SK-N-SH (cell line): Measurements from ENCODE around the gene GABRB3. TPM values are rescaled to one million over a fixed set of nuclear protein-coding genes. Genes with fewer than 3 reads are reported as not detected.

Source experiments
- CTCF ChIA-PET: fragments of 300-600, 350-600 bp; formaldehyde crosslinking; extraction: SDS; loops from one replicate; lab custom pipeline; 2021; lab: Yijun Ruan, JAX
- POLR2A ChIA-PET: fragments of 350-600 bp; sonication (Branson Sonifier 250); formaldehyde crosslinking; extraction: SDS; loops from one replicate; lab custom pipeline; 2020; ENCODE audit warnings: antibody characterized with exemption, inconsistent platforms; lab: Yijun Ruan, JAX
- DNase-seq: peaks from one replicate; pipeline ENCODE4 v3.0.0; 2012
- H2AFZ ChIP-seq: fragments of 200-600 bp; sonication (generic); 2 replicates; pipeline ENCODE4 v1.8.1; 2016; ENCODE audit warnings: antibody characterized with exemption, mild to moderate bottlenecking, low read depth
- H3F3A ChIP-seq: fragments of 200-600 bp; sonication (generic); replicated peaks from 2 replicates; pipeline ENCODE3; 2016; ENCODE audit warnings: antibody characterized with exemption, mild to moderate bottlenecking; ENCODE audit not compliant: insufficient read depth
- H3K27ac ChIP-seq, 2 experiments: fragments of 200-500 bp in 1 of 2; fragments of 200-600 bp in 1 of 2; sonication (Bioruptor generic) in 1 of 2; sonication (generic), shearing (Covaris generic) in 1 of 2; 2 replicates each; pipeline versions ENCODE4 v1.5.1 to v1.6.1; 2014 to 2016; ENCODE audit warnings: low read depth in 2 of 2, inconsistent platforms in 1 of 2, low read length in 1 of 2, mild to moderate bottlenecking in 1 of 2, mixed read lengths in 1 of 2
- H3K27me3 ChIP-seq: fragments of 200-600 bp; sonication (generic), shearing (Covaris generic); 2 replicates; pipeline ENCODE4 v1.6.1; 2016; ENCODE audit warnings: mixed run types; ENCODE audit not compliant: insufficient read depth
- H3K36me3 ChIP-seq, 2 experiments: fragments of 200-500 bp in 1 of 2; fragments of 200-600 bp in 1 of 2; sonication (Bioruptor generic) in 1 of 2; sonication (generic) in 1 of 2; replicated peaks in 1 of 2; 2 replicates each; pipeline versions ENCODE3 to v1.5.1; 2014 to 2016; ENCODE audit warnings: low read length in 1 of 2, mild to moderate bottlenecking in 1 of 2; ENCODE audit not compliant: insufficient read depth in 2 of 2, control insufficient read depth in 1 of 2
- H3K4me1 ChIP-seq, 2 experiments: fragments of 200-500 bp in 1 of 2; fragments of 200-600 bp in 1 of 2; sonication (Bioruptor generic) in 1 of 2; sonication (generic), shearing (Covaris generic) in 1 of 2; 2 replicates each; pipeline versions ENCODE4 v1.5.1 to v1.6.1; 2014 to 2016; ENCODE audit warnings: low read depth in 1 of 2, low read length in 1 of 2, mixed run types in 1 of 2; ENCODE audit not compliant: insufficient read depth in 2 of 2, control insufficient read depth in 1 of 2
- H3K4me2 ChIP-seq: fragments of 200-600 bp; sonication (generic), shearing (Covaris generic); 2 replicates; pipeline ENCODE4 v1.6.1; 2017; ENCODE audit warnings: mixed run types
- H3K4me3 ChIP-seq, 2 experiments: fragments of 200-500 bp in 1 of 2; fragments of 200-600 bp in 1 of 2; sonication (Bioruptor generic) in 1 of 2; sonication (generic), shearing (Covaris generic) in 1 of 2; 2 replicates each; pipeline versions ENCODE4 v1.5.1 to v1.8.1; 2014 to 2016; ENCODE audit warnings: low read depth in 2 of 2, inconsistent platforms in 1 of 2, low read length in 1 of 2, mild to moderate bottlenecking in 1 of 2, mixed read lengths in 1 of 2, moderate library complexity in 1 of 2
- H3K79me2 ChIP-seq: fragments of 200-600 bp; sonication (generic); 2 replicates; pipeline ENCODE4 v1.8.1; 2017; ENCODE audit warnings: mild to moderate bottlenecking; ENCODE audit not compliant: insufficient read depth
- H3K9ac ChIP-seq: fragments of 200-600 bp; sonication (generic); 2 replicates; pipeline ENCODE4 v1.6.1; 2017; ENCODE audit warnings: mixed run types
- H3K9me2 ChIP-seq: fragments of 200-600 bp; sonication (generic); 2 replicates; pipeline ENCODE4 v1.6.1; 2017; ENCODE audit warnings: mixed run types
- H3K9me3 ChIP-seq: fragments of 200-600 bp; sonication (generic); 2 replicates; pipeline ENCODE4 v1.6.1; 2017; ENCODE audit warnings: mixed run types, mild to moderate bottlenecking, moderate library complexity
- H4K20me1 ChIP-seq: fragments of 200-600 bp; sonication (generic); 2 replicates; pipeline ENCODE4 v1.6.1; 2017; ENCODE audit warnings: mild to moderate bottlenecking, mixed run types; ENCODE audit not compliant: insufficient read depth
- CTCF ChIP-seq: fragments of 200-600 bp; sonication (generic); IDR thresholded peaks from 2 replicates; pipeline ENCODE4 v1.6.1; 2017; ENCODE audit warnings: antibody characterized with exemption, mild to moderate bottlenecking, moderate library complexity
- ELF1 ChIP-seq: IDR thresholded peaks from 2 replicates; pipeline ENCODE4 v1.4.0; 2012
- FOSL2 ChIP-seq: IDR thresholded peaks from 2 replicates; pipeline ENCODE4 v1.4.0; 2012; ENCODE audit warnings: low read depth, mild to moderate bottlenecking, moderate library complexity, borderline replicate concordance
- MXI1 ChIP-seq: IDR thresholded peaks from 2 replicates; pipeline ENCODE4 v1.6.1; 2012; ENCODE audit warnings: mild to moderate bottlenecking, low read depth, low read length, improper control_type of control experiment
- NRF1 ChIP-seq: IDR thresholded peaks from 2 replicates; pipeline ENCODE4 v1.6.1; 2012; ENCODE audit warnings: low read depth, mild to moderate bottlenecking, low read length
- RCOR1 ChIP-seq: fragments of 150-350 bp; IDR thresholded peaks from 2 replicates; pipeline ENCODE4 v1.6.1; 2017; ENCODE audit warnings: antibody characterized with exemption, low read length
- SIN3A ChIP-seq: IDR thresholded peaks from 2 replicates; pipeline ENCODE4 v1.6.1; 2012; ENCODE audit warnings: low read depth, mild to moderate bottlenecking, low read length, moderate library complexity, borderline replicate concordance
- SMC3 ChIP-seq: IDR thresholded peaks from 2 replicates; pipeline ENCODE4 v1.6.1; 2012; ENCODE audit warnings: low read depth, low read length, improper control_type of control experiment
- TAF1 ChIP-seq: IDR thresholded peaks from 2 replicates; pipeline ENCODE4 v1.6.1; 2012; ENCODE audit warnings: low read depth, mild to moderate bottlenecking, low read length, moderate library complexity, borderline replicate concordance
- TEAD4 ChIP-seq: IDR thresholded peaks from 2 replicates; pipeline ENCODE4 v1.4.0; 2012; ENCODE audit warnings: mild to moderate bottlenecking, borderline replicate concordance; ENCODE audit not compliant: insufficient read depth
- WGBS: methylation state at CpG from one replicate; pipeline ENCODE4 v1.1.6; 2017; ENCODE audit warnings: low lambda C conversion rate; 5-methylcytosine and 5-hydroxymethylcytosine counted together
- polyA plus RNA-seq, 3 experiments: library from polyadenylated mRNA; depleted of rRNA; stranded (reverse); fragments of >200 nt; gene quantifications; 2 replicates each; pipeline ENCODE4 v1.2.3, GENCODE V29; 2012

GABRB3 gene
- polyA plus RNA-seq, 1 of the 3 experiments (the other 2 are of a cell fraction) = 0.10 TPM

GRCh38 chr15:26736502-26737248, 36.2 kb downstream of the GABRB3 start:
- H3K9me2 ChIP-seq = no peaks in the 10 kb centered on the region
- H3K36me3 ChIP-seq = no peaks in the 10 kb centered on the region
- no peak overlapping the region for H3K4me2 ChIP-seq
- H3K9me3 ChIP-seq = no peaks in the 10 kb centered on the region
- no peak overlapping the region for H3K9ac ChIP-seq
- H3F3A ChIP-seq = no peaks in the 10 kb centered on the region
- no peaks in the 10 kb centered on the region for H3K79me2 ChIP-seq
- H3K27me3 ChIP-seq = no peaks in the 10 kb centered on the region
- POLR2A ChIA-PET = no interaction called here
- WGBS = 51% methylated on average over 11 of the region's 11 CpGs
- TF ChIP-seq SMC3 (no peak), TAF1 (no peak)
- TF ChIP-seq, all 33 proteins: peak for 0
- Histone ChIP-seq H2AFZ (no peak overlapping the region), H3K4me1 (peaks cover 0 to 9% of the 10 kb centered on the region in 2 experiments; a peak in 2 of 4 replicates), H3K27ac (no peak overlapping the region), H4K20me1 (no peaks in the 10 kb centered on the region), H3K4me3 (no peak overlapping the region)
- CTCF ChIA-PET = interaction anchor here (0.7 kb wide), 1 partner anchor 1387 kb away, joined by 3 read pairs; no protein-coding TSS in a partner anchor
- DNase-seq = no peak

GRCh38 chr15:26731965-26732364, 40.9 kb downstream of the GABRB3 start:
- DNase-seq = no peak
- Histone ChIP-seq H3K27me3 (no peaks in the 10 kb centered on the region), H3K4me1 (no peaks in the 10 kb centered on the region), H3K9me2 (no peaks in the 10 kb centered on the region), H3K4me2 (no peak overlapping the region), H3K27ac (no peak overlapping the region)
- CTCF ChIA-PET = no interaction called here
- POLR2A ChIA-PET = no interaction called here
- TF ChIP-seq TAF1 (no peak), ELF1 (no peak), RCOR1 (no peak)
- TF ChIP-seq, all 33 proteins: peak for 0
- Histone ChIP-seq H3F3A (no peaks in the 10 kb centered on the region), H3K9me3 (no peaks in the 10 kb centered on the region), H3K36me3 (no peaks in the 10 kb centered on the region), H4K20me1 (no peaks in the 10 kb centered on the region), H3K4me3 (no peak overlapping the region), H2AFZ (no peak overlapping the region), H3K79me2 (no peaks in the 10 kb centered on the region), H3K9ac (no peak overlapping the region)
- 50% methylated on average over 5 of the region's 5 CpGs for WGBS

GRCh38 chr15:26729581-26729980, 43.3 kb downstream of the GABRB3 start:
- no peaks in the 10 kb centered on the region for H3K4me1 ChIP-seq

More at GRCh38 chr15:26729581-26729980, 43.3 kb downstream of the GABRB3 start:
- no peak overlapping the region for H3K4me3 ChIP-seq
- no peaks in the 10 kb centered on the region for H3K9me2 ChIP-seq
- no peak overlapping the region for H3K4me2 ChIP-seq
- no peaks in the 10 kb centered on the region for H3F3A ChIP-seq
- no peaks in the 10 kb centered on the region for H3K27me3 ChIP-seq
- H3K27ac ChIP-seq = no peak overlapping the region
- no peak for TF ChIP-seq CTCF
- no peak for TF ChIP-seq FOSL2
- no peak for TF ChIP-seq ELF1
- no peak for TF ChIP-seq NRF1
- TF ChIP-seq RCOR1 = no peak
- no peak for TF ChIP-seq SIN3A
- TF ChIP-seq MXI1 = no peak
- no peak for TF ChIP-seq SMC3
- TF ChIP-seq TEAD4 = no peak
- no peak for DNase-seq
- ChIA-PET POLR2A (no interaction called here), CTCF (interaction anchor here (0.7 kb wide), 1 partner anchor 457 kb away, joined by 3 read pairs; no protein-coding TSS in a partner anchor)
- H4K20me1 ChIP-seq = no peaks in the 10 kb centered on the region
- no peaks in the 10 kb centered on the region for H3K79me2 ChIP-seq
- no peaks in the 10 kb centered on the region for H3K9me3 ChIP-seq
- no peak overlapping the region for H3K9ac ChIP-seq
- no peak overlapping the region for H2AFZ ChIP-seq
- no peaks in the 10 kb centered on the region for H3K36me3 ChIP-seq
